NCI-H82 treated with DMSO at 0.1 percent for 48 hours (cell line): Measurements from ENCODE around the gene PILRB.
"Not testable (repeated sequence)": the region's sequence is repeated elsewhere in the genome, so short reads cannot be mapped to it uniquely, and the experiment has no call there.

ENCODE experiments used
- DNase-seq: peaks from one replicate; lab custom pipeline; 2025; ENCODE audit not compliant: unreplicated experiment; lab: John Stamatoyannopoulos, UW

The PILRB gene

GRCh38 chr7:100358027-100358856 lies at the start of gene PILRB:
TSS of gene PILRB (plus strand) at chr7:100358117. CDS start at chr7:100358303, 186 bp downstream.
- DNase-seq: no peak

- not testable (repeated sequence) for DNase-seq
Measured at GRCh38 chr7:100318329-100318728, 39.6 kb upstream of the PILRB start.

GRCh38 chr7:100321648-100322047 lies 36.3 kb upstream of the PILRB start:
- DNase-seq: not testable (repeated sequence)

- not testable (repeated sequence) for DNase-seq
Measured at GRCh38 chr7:100324194-100324593, 33.7 kb upstream of the PILRB start.

- not testable (repeated sequence) for DNase-seq
Measured at GRCh38 chr7:100325671-100326070, 32.2 kb upstream of the PILRB start.

- not testable (repeated sequence) for DNase-seq
Measured at GRCh38 chr7:100326914-100327313, 31.0 kb upstream of the PILRB start.

- DNase-seq: peak; percentile 89
Measured at GRCh38 chr7:100335566-100336466, 22.1 kb upstream of the PILRB start.

- DNase-seq: not testable (repeated sequence)
Measured at GRCh38 chr7:100338083-100338696, 19.7 kb upstream of the PILRB start.

GRCh38 chr7:100341286-100341685 lies 16.6 kb upstream of the PILRB start:
- not testable (repeated sequence) for DNase-seq

GRCh38 chr7:100342765-100343164 lies 15.2 kb upstream of the PILRB start:
- DNase-seq: no peak

GRCh38 chr7:100344124-100344559 lies 13.8 kb upstream of the PILRB start:
- DNase-seq: not testable (repeated sequence)

GRCh38 chr7:100344560-100345287 lies 13.2 kb upstream of the PILRB start:
- DNase-seq: not testable (repeated sequence)

GRCh38 chr7:100345288-100345672 lies 12.6 kb upstream of the PILRB start:
- DNase-seq: peak; percentile 2

- DNase-seq: no peak
Measured at GRCh38 chr7:100346921-100347320, 11.0 kb upstream of the PILRB start.

- DNase-seq: no peak
Measured at GRCh38 chr7:100348805-100349204, 9.1 kb upstream of the PILRB start.

- no peak for DNase-seq
Measured at GRCh38 chr7:100349757-100350156, 8.2 kb upstream of the PILRB start.

- DNase-seq: no peak
Measured at GRCh38 chr7:100351657-100352058, 6.3 kb upstream of the PILRB start.

GRCh38 chr7:100352230-100352781 lies 5.6 kb upstream of the PILRB start:
- not testable (repeated sequence) for DNase-seq

- DNase-seq: no peak
Measured at GRCh38 chr7:100352984-100353684, 4.8 kb upstream of the PILRB start.
